ENCODE data around the gene USP2. TPM values are rescaled to one million over a fixed set of nuclear protein-coding genes. Genes with fewer than 3 reads are reported as not detected.
A peak's percentile ranks its signal among the peaks of the same experiment; 100 is the strongest.

Gene USP2
- total RNA-seq, 2 donors from 2014 or later, result 26.0 to 63.6 TPM

- ATAC-seq, result peak; percentile 71
- intact Hi-C loops (cut with DNase I, micrococcal nuclease), result no loop called here
Measured at GRCh38 chr11:119368121-119369034, 13.1 kb downstream of the USP2 start.

DNA sequence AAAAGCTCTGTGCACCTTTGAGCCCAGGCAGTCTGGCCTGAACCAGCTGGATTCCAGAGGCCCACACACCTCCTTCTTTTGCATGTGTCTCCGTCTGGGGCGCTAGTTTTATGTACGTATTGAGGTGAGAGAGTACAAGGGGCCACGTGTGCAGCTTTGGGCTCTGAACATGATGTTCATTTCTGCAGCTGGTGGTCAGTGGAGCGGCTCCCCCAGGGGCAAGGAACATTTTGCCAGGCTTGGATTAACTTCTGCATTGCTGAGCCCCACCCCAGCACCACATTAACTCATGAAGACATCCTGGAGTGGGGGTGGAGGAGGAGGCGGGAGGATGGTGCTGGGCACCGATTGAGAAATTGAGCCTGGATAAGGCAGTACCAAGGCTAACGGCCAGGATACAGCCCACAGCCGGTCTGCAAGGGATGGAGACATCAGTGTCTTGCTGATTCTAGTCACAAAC lies 13.8 kb downstream of the USP2 start:
- intact Hi-C loops (cut with DNase I, micrococcal nuclease), result no loop called here
- no peak for DNase-seq
- no peak for ATAC-seq

More at GRCh38 chr11:119368121-119369034, 13.1 kb downstream of the USP2 start:
- peak; percentile 85 to 88 for DNase-seq

GRCh38 chr11:119366690-119367620 lies 14.5 kb downstream of the USP2 start:
- DNase-seq, result no peak
- intact Hi-C loops (cut with DNase I, micrococcal nuclease), result no loop called here
- no peak for ATAC-seq

DNA sequence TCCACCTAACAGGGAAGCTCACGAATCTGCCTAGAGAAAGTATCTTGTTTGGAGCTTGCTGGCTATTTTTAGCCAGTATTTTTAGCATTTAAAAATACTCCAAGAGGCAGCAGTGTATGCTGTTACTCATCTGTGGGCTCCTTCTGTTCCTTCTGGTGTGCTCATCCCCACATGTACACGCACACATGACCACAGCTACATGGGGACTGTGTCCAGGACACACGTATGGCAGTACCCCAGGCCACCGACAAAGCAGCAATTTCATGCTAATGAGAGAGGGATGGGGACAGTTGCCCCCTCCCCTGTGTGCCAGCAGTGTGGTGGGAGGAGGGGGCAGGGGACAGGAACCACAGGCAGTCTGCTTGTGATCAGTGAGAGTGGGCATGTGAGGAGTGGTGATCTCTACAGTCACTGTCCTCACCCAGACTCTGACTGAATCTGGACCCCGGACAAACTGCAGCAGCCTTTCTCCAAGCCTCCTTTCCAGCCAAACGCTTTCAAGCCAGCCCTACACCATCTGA lies 16.4 kb downstream of the USP2 start:
- DNase-seq, result no peak
- ATAC-seq, result no peak
- intact Hi-C loops (cut with DNase I, micrococcal nuclease), result no loop called here

- intact Hi-C loops (cut with DNase I, micrococcal nuclease), result no loop called here
- ATAC-seq (peak; percentile 48), DNase-seq (peak in 1 of 2 donors; percentile 67)
Measured at GRCh38 chr11:119363851-119364590, 17.5 kb downstream of the USP2 start.

DNA sequence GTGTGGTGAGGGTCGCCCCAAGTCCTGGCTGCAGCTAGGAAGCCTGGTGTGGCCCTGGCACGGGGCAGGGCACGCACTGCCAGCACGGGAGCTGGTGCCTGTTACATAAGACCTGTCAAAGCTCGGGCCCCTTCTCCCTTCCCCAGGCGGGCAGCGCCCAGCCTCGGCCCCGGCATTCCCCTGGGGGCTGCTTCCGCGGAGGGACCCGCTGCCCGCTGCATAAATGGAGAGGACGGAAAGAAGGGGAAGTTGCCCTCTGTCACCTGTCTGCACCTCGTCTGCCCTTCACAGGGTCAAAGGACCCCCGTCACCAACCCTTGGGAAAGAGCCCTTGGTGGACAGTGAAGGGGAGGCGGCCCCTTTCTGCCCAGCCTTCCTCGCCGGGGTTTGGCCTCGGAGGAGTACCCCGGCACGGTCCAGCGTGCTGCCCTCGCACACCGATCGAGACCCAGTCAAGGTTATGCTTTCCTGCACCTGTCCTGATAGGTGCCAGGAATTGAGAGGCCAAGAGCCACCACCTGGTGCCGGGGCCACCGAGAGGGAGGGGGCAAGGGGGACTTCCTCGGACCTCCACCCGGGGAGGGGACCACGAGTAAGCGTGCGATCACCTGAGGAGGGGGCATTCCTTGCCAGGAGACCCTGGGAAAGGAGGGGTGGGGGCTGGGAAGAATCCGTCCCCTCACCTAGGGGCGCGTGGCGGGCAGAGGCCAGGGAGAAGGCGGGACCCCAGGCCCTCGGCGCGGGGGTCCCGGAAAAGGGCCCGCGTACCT lies 18.2 kb downstream of the USP2 start:
- ATAC-seq (no peak), DNase-seq (no peak)
- intact Hi-C loops (cut with DNase I, micrococcal nuclease), result no loop called here

DNA sequence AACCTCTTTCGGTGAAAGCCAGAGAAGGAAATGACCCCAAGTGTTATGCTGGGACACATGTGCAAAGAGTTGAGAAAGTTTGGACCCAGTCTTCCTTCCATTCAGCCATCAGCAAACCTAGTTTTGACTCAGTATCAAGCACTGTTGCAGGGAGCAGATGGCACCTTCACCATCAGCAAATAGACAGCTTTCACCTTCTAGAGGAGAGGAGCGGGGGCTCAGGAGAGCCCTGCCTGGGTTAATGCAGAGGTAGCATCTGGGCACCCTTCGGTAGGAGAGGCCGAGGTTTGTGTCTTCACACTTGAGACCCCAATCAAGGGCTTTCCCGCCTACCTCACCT lies 18.8 kb downstream of the USP2 start:
- ATAC-seq (no peak), DNase-seq (no peak)
- intact Hi-C loops (cut with DNase I, micrococcal nuclease), result no loop called here

GRCh38 chr11:119361941-119362725 lies 19.4 kb downstream of the USP2 start:
- intact Hi-C loops (cut with DNase I, micrococcal nuclease), result no loop called here
- ATAC-seq (no peak), DNase-seq (no peak)

GRCh38 chr11:119361056-119361787 lies 20.3 kb downstream of the USP2 start:
- intact Hi-C loops (cut with DNase I, micrococcal nuclease), result no loop called here
- no peak for ATAC-seq
- no peak for DNase-seq

DNA sequence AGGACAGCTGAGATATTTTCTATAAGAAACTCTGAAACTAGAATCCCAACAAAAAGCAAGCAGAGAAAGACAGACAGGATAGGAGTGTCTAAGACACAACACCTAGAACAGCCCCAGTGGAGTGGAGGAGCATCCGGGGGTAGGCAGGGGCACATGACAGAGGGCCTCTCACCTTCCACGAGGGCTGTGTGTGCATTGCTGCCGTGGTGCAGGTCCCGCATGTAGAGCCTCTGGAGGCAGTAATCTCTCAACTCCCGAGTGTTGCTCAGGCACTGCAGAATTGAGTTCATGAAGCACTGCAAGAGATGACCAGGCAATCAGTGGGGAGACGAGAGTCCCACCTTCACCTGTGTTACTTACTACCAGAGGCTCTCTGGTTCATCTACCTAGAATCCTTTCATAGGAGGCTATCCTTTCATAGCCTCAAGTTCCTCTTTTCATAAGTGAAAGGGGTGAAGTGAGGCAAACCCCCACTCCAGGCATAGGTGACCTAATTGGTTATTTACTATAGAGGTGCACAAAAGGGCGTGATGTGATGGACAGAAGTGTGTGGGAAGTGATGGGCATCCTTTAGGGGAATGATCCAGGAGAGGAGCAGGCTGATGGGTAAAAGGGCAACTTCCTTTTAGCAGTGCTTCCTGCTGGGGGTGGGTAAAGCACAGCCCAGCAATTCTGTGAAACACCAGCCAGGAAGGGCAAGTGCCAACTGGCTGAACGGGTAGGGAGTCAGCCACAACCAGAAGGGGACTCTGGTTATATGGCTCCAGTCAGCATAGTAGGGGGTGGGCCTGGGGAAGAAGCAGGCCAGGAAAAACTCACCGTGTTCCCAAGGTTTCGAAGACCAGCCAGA lies 21.9 kb downstream of the USP2 start:
- peak; percentile 15 for ATAC-seq
- DNase-seq, result no peak
- intact Hi-C loops (cut with DNase I, micrococcal nuclease), result loop anchor here in 1 of 2 donors (5.0 kb wide), 1 partner anchor 118 kb away; no protein-coding TSS in a partner anchor

GRCh38 chr11:119357074-119357473 lies 24.4 kb downstream of the USP2 start:
- intact Hi-C loops (cut with DNase I, micrococcal nuclease), result loop anchor here in 1 of 2 donors (5.0 kb wide), 1 partner anchor 120 kb away; no protein-coding TSS in a partner anchor

DNA sequence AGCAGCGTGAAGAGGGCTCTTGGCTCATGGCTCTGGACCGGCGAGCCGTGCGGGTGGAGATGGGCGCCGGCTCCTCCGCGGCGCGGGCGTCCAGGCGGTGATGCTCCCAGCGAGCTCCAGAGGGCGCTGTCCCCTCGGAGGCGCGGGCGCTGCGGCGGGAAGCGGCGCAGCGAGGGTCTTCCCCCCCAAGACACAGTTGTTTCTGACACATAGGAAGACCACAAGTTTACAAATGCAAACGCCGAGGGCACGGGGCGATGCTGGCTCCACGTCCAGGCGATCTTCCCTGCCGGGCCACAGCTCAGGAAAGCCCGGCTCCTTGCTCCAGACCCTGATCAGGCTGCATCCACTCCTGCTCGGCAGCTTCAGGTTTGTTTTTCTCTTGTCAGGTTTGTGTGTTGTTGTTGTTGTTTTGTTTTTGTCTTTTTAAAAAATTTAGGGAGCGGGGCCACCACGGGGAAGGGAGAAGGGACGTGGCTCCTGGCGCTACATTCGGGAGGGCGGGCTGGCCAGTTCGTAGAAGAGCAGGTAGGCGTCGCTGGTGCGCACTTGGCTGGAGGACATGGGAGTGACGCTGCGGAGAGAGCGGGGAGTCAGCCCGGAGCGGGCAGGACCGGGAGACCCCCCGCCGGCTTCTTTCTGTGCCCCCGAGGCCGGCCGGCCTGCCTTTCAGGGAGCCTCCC lies 25.0 kb downstream of the USP2 start:
- peak; percentile 87 for ATAC-seq
- intact Hi-C loops (cut with DNase I, micrococcal nuclease), result loop anchor here in 1 of 2 donors (5.0 kb wide), 1 partner anchor 121 kb away; no protein-coding TSS in a partner anchor
- DNase-seq, result peak; percentile 72 to 89

More at GRCh38 chr11:119357074-119357473, 24.4 kb downstream of the USP2 start:
- ATAC-seq (no peak), DNase-seq (no peak)

DNA sequence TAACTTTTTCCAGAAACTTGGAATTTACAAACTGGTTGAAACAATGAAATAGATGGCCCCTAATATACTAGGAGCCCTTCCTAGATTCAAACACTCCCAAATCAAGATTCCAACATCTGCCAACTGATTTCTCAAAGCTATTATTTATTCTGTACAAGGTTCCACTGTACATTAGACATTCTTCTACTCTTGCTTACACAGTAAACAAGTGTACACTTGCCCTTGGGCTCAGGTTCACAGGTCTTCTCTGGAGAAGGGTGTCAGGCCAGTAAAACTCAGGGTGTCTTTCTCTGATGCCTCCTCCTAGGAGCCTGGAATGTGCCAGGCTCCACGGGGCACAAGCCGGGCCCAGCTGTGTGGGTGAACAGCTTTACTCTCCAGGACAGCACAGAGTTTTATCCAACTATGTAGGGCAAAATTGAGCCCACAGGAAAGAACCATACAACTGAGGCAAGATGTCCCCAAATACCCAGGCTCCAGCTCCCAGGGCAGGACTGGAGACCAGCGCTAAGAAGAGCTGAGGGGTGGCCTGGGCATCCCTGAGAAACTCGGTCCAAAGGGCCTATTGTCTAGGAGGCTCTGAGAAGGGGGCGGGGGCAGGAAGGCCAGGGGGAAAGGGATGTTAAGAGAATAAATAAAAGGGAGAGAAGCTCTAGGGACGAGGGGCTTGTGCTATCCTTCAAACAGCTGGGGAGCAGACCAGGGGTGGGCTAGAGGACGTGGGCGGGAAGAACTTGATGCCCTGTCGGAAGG lies 26.2 kb downstream of the USP2 start:
- ATAC-seq (no peak), DNase-seq (no peak)
- intact Hi-C loops (cut with DNase I, micrococcal nuclease), result loop anchor here in 1 of 2 donors (5.0 kb wide), 1 partner anchor 122 kb away; no protein-coding TSS in a partner anchor

DNA sequence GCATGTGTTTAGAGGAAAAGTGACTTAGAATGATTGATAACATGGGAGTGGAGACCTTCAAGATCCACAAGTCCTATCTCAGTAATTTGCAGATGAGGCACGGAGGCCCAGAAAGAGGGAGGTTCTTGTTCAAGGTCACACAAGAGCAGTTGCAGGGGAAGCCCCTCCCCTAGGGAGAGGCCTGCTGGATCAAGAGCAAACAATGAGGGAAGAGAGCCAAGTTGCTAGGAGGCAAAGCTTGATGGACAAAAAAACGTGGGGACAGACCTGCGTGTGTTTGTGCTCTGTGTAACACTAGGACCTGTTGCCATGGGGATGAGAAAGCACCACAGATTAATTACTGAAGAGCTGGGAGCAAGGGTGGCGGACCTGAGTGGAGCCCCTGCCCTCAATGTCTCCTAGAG lies 28.6 kb downstream of the USP2 start:
- intact Hi-C loops (cut with DNase I, micrococcal nuclease), result no loop called here
- no peak for DNase-seq
- ATAC-seq, result peak; percentile 47
